GM19043 (cell line): Measurements from ENCODE around the gene CHKA.

Experiments used
- ATAC-seq: cut with Tn5 transposase; IDR thresholded peaks from one replicate; pipeline ENCODE4 v1.9.1; 2021; ENCODE audit warnings: low read depth; ENCODE audit not compliant: unreplicated experiment

CHKA gene

GRCh38 chr11:68049509-68050370 is 71.4 kb downstream of the CHKA start:
- no peak for ATAC-seq

- no peak for ATAC-seq
These were observed 72.3 kb downstream of the CHKA start for GRCh38 chr11:68048681-68049508.

GRCh38 chr11:68047437-68048290 is 73.5 kb downstream of the CHKA start:
- no peak for ATAC-seq

- no peak for ATAC-seq
These were observed 76.3 kb downstream of the CHKA start for GRCh38 chr11:68044898-68045351.

GRCh38 chr11:68044145-68044813 is 76.9 kb downstream of the CHKA start:
- no peak for ATAC-seq

- no peak for ATAC-seq
These were observed 77.6 kb downstream of the CHKA start for GRCh38 chr11:68043349-68044144.

- no peak for ATAC-seq
These were observed 78.2 kb downstream of the CHKA start for GRCh38 chr11:68043029-68043348.

- no peak for ATAC-seq
These were observed 78.8 kb downstream of the CHKA start for GRCh38 chr11:68042219-68043028.

- ATAC-seq: no peak
These were observed 79.5 kb downstream of the CHKA start for GRCh38 chr11:68041617-68042218.

- no peak for ATAC-seq
These were observed 80.1 kb downstream of the CHKA start for GRCh38 chr11:68040957-68041591.

GRCh38 chr11:68040101-68040956 is 80.9 kb downstream of the CHKA start:
- peak; percentile 51 for ATAC-seq

GRCh38 chr11:68039526-68040086 is 81.6 kb downstream of the CHKA start:
- no peak for ATAC-seq

- ATAC-seq: no peak
These were observed 82.3 kb downstream of the CHKA start, which contains the start of gene TCIRG1 for GRCh38 chr11:68038718-68039525. TCIRG1 (plus strand) TSS chr11:68039025; CDS start chr11:68041272, 2,247 bp downstream.

GRCh38 chr11:68038226-68038717 is 82.9 kb downstream of the CHKA start:
- ATAC-seq: no peak
